ENCODE data around the gene CS.

Gene CS

DNA sequence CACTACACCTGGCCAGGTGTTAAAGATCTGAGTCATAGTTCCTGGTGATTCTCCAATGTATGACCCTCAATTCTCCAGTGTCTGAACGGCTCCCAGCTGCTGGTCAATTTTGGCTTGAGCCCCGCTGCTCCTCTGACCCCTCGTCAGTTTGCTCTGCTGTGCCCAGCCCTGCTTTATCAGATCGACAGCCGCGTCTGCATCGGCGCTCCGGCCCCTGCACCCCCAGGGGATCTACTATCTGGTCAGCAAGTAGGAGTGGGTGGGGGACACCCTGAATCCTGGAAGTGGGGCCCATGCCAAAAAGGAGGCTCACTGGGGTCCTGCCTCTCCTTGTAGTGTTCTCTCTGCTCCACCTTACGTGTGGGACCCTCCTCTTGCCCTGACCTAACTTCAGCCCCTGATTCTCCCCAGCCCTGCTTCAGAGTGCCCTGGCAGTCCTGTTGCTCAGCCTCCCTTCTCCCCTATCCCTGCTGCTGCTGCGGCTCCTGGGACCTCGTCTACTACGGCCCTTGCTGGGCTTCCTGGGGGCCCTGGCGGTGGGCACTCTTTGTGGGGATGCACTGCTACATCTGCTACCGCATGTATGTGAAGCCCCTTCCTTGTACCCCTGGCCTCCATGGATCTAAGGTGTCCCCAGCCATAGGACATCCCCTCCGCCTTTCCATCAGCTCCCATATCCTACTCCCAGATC lies 65.2 kb downstream of the CS start:
- no peak for DNase-seq
- Mint-ChIP-seq H3K27ac (peak overlapping the region; percentile 84), H3K36me3 (ENCODE audit: low read depth) (peaks cover 7% of the 10 kb centered on the region), H3K4me3 (no peak overlapping the region), H3K4me1 (peaks cover 29% of the 10 kb centered on the region), H3K9me3 (no peaks in the 10 kb centered on the region), H3K27me3 (ENCODE audit: low read depth, poor library complexity) (peaks cover 3% of the 10 kb centered on the region)
- TF ChIP-seq, protein P1, sequence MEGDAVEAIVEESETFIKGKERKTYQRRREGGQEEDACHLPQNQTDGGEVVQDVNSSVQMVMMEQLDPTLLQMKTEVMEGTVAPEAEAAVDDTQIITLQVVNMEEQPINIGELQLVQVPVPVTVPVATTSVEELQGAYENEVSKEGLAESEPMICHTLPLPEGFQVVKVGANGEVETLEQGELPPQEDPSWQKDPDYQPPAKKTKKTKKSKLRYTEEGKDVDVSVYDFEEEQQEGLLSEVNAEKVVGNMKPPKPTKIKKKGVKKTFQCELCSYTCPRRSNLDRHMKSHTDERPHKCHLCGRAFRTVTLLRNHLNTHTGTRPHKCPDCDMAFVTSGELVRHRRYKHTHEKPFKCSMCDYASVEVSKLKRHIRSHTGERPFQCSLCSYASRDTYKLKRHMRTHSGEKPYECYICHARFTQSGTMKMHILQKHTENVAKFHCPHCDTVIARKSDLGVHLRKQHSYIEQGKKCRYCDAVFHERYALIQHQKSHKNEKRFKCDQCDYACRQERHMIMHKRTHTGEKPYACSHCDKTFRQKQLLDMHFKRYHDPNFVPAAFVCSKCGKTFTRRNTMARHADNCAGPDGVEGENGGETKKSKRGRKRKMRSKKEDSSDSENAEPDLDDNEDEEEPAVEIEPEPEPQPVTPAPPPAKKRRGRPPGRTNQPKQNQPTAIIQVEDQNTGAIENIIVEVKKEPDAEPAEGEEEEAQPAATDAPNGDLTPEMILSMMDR (IDR thresholded peaks at IDR 0.05), result no peak

DNA sequence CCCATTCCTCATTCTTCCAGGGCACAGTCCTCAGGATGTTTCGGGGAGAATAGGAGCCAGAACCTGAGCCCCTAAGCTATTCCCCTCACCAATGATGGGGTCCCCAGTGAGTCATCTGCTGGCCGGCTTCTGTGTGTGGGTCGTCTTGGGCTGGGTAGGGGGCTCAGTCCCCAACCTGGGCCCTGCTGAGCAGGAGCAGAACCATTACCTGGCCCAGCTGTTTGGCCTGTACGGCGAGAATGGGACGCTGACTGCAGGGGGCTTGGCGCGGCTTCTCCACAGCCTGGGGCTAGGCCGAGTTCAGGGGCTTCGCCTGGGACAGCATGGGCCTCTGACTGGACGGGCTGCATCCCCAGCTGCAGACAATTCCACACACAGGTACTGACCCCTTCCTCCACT lies 68.9 kb downstream of the CS start:
- DNase-seq, result no peak
- Mint-ChIP-seq H3K4me3 (no peak overlapping the region), H3K36me3 (ENCODE audit: low read depth) (peaks cover 4% of the 10 kb centered on the region), H3K27ac (no peak overlapping the region), H3K9me3 (no peaks in the 10 kb centered on the region), H3K27me3 (ENCODE audit: low read depth, poor library complexity) (peaks cover 3% of the 10 kb centered on the region), H3K4me1 (peaks cover 23% of the 10 kb centered on the region)
- TF ChIP-seq, protein P1 (IDR thresholded peaks at IDR 0.05), result no peak

DNA sequence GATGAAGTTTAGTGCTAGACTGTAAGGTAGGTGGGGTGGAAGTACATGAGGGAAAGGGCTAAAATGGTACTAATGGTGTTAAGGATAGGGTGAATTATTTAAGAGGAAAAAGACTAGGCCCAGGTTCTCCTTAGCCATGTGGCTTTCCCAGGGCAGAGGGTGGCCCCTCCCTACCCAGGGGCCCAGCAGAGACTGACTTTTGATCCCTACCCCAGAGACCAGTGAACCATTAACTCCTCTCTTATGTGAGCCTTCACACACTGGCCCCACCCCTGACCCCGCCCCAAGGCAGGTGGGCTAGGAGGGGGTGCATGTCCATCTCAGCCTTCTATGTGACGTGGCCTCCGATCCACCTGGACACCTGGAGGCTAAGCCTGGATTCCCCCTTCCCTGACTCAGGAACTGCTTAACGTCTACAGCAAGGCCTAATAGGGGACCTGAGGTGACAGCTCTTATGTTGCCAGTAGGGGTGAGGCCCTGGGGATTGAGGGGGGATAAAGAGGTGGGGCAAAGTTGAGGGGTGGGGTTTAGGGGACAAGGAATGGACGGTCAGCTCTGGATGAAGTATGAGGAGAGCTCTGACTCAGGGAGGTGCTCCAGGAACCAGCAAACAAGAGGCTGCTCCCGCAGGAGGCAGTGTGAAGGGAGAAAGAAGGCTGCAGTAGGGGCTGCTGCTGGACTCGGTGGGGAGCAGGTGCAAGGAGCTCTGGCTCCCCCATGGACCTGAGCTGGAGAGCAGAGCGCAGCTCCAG lies 69.5 kb downstream of the CS start:
- TF ChIP-seq, protein P1 (IDR thresholded peaks at IDR 0.05), result no peak
- Mint-ChIP-seq H3K9me3 (no peaks in the 10 kb centered on the region), H3K4me1 (peaks cover 24% of the 10 kb centered on the region), H3K27ac (peak overlapping the region; percentile 51), H3K4me3 (no peak overlapping the region), H3K36me3 (ENCODE audit: low read depth) (peaks cover 4% of the 10 kb centered on the region), H3K27me3 (ENCODE audit: low read depth, poor library complexity) (peaks cover 3% of the 10 kb centered on the region)
- no peak for DNase-seq

DNA sequence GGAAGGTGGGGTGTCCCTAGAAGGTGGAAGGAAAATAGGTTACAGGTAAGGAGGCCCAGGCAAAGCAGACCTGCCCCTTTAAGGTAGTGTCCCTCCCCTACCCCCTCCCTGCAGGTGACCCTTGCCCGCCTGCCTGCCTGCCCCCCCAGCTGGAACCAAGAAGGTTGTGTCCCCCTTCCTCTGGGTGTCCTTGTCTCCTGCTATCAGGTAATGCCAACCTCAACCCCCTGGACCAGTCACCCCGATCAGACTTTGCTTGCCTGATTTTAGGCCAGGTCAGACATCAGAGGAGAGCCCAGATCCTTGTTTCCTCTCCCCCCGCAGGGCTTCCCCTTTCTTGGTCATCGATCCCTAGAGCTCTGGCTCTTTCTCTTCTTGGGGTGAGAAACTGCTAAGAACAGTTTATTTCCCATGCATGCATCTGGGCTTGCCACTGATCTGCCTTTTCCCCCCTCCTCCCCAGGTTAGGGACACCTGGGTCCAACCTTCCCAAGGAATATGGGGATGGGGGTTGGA lies 70.2 kb downstream of the CS start, which contains the start of gene SLC39A5:
TSS of gene SLC39A5 (plus strand) at position 136 of the 516 bp plus-strand sequence. CDS start 1,224 bp downstream, outside the sequence.
- Mint-ChIP-seq H3K4me3 (no peak within 1 kb of the TSS), H3K4me1 (peaks cover 30% of the 10 kb centered on the region), H3K9me3 (no peaks in the 10 kb centered on the region), H3K36me3 (ENCODE audit: low read depth) (peaks cover 4% of the 10 kb centered on the region), H3K27ac (peak within 1 kb of the TSS; percentile 51), H3K27me3 (ENCODE audit: low read depth, poor library complexity) (peaks cover 3% of the 10 kb centered on the region)
- no peak for DNase-seq
- TF ChIP-seq, protein P1 (IDR thresholded peaks at IDR 0.05), result no peak

DNA sequence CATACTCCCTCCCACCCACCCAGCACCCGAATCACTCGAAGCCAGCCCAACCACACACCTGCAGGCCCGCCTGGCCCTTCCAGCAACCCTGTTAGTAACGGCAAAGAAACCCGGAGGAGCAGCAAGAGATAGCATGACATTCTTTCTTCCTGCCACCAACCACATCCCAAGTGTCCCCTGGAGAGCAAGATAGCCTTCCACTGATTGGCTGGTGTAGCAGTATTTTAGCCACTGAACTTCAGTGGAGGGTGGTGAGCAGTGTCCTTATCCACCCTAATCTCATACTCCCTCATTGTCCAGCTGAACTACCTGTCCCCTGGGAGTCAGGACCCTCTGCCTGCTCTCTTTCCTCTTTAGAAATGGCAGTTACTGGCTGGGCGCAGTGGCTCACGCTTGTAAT lies 71.0 kb downstream of the CS start:
- Mint-ChIP-seq H3K27ac (peak overlapping the region; percentile 36), H3K36me3 (ENCODE audit: low read depth) (peaks cover 4% of the 10 kb centered on the region), H3K9me3 (no peaks in the 10 kb centered on the region), H3K4me3 (no peak overlapping the region), H3K27me3 (ENCODE audit: low read depth, poor library complexity) (peaks cover 3% of the 10 kb centered on the region), H3K4me1 (peaks cover 37% of the 10 kb centered on the region)
- no peak for DNase-seq
- TF ChIP-seq, protein P1 (IDR thresholded peaks at IDR 0.05), result no peak
